AG04450 (cell line): ENCODE measurements around the gene SEMA4A. TPM values are rescaled to one million over a fixed set of nuclear protein-coding genes. Genes with fewer than 3 reads are reported as not detected.

Experiments used
- CTCF ChIA-PET: fragments of 300-600, 350-600 bp; formaldehyde crosslinking; extraction: SDS; loops from one replicate; lab custom pipeline; 2022; ENCODE audit warnings: antibody characterized with exemption, inconsistent platforms; lab: Charles Lee
- POLR2A ChIA-PET: fragments of 350-600 bp; formaldehyde crosslinking; extraction: SDS; loops from one replicate; lab custom pipeline; 2021; ENCODE audit warnings: antibody characterized with exemption, inconsistent platforms; lab: Yijun Ruan, JAX
- DNase-seq: peaks from one replicate; pipeline ENCODE4 v3.0.0-alpha.2; 2011; ENCODE audit warnings: low read depth, low spot score
- H3K27ac ChIP-seq: one replicate; pipeline ENCODE4 v1.5.1; 2012; ENCODE audit warnings: low read depth, low read length, control low read depth
- H3K27me3 ChIP-seq: one replicate; pipeline ENCODE4 v1.6.0; 2012; ENCODE audit warnings: low read length; ENCODE audit not compliant: control insufficient read depth, insufficient read depth
- H3K4me3 ChIP-seq: 2 replicates; pipeline ENCODE4 v1.5.1; 2011; ENCODE audit warnings: mild to moderate bottlenecking, low read depth, low read length, control low read depth
- H3K9me3 ChIP-seq: 2 replicates; pipeline ENCODE4 v1.5.1; 2012; ENCODE audit warnings: low read length; ENCODE audit not compliant: control insufficient read depth, insufficient read depth
- CTCF ChIP-seq: IDR thresholded peaks from 2 replicates; pipeline ENCODE4 v1.5.1; 2011; ENCODE audit warnings: low read depth, low read length, control low read depth, inconsistent platforms
- polyA plus RNA-seq: library from polyadenylated mRNA; depleted of rRNA; stranded (reverse); fragments of >200 nt; gene quantifications from 2 replicates; pipeline ENCODE4 v1.2.3, GENCODE V29; 2011

The SEMA4A gene
- polyA plus RNA-seq, 1 experiment: 0.60 TPM

- no peaks in the 10 kb centered on the region for H3K27me3 ChIP-seq
- POLR2A ChIA-PET: no interaction called here
- CTCF ChIA-PET: interaction anchor here (1.1 to 32.7 kb wide), 2 partner anchors 39 to 88 kb away, joined by 3 to 682 read pairs; no protein-coding TSS in a partner anchor
- no peak overlapping the region for H3K4me3 ChIP-seq
- peak; percentile 23; the same call in 1 of the 2 replicates for TF ChIP-seq CTCF
- no peaks in the 10 kb centered on the region; the same call in 1 of the 2 replicates for H3K9me3 ChIP-seq
- no peak overlapping the region for H3K27ac ChIP-seq
- no peak for DNase-seq
Measured at GRCh38 chr1:156136970-156137483, 16.4 kb upstream of the SEMA4A start.

GRCh38 chr1:156138458-156138867 is 14.9 kb upstream of the SEMA4A start:
- Histone ChIP-seq H3K4me3 (no peak overlapping the region), H3K9me3 (no peaks in the 10 kb centered on the region; the same call in 1 of the 2 replicates), H3K27me3 (no peaks in the 10 kb centered on the region), H3K27ac (no peak overlapping the region)
- ChIA-PET POLR2A (no interaction called here), CTCF (interaction anchor here (32.7 kb wide), 1 partner anchor 41 kb away, joined by 682 read pairs; no protein-coding TSS in a partner anchor)
- TF ChIP-seq CTCF: no peak
- no peak for DNase-seq

- DNase-seq: no peak
- ChIA-PET CTCF (interaction anchor here (0.7 to 32.7 kb wide), 7 partner anchors 11 to 220 kb away, joined by 3 to 682 read pairs (median 10); no protein-coding TSS in a partner anchor), POLR2A (interaction anchor here (0.6 to 1.6 kb wide), 8 partner anchors 9 to 72 kb away, joined by 3 to 7 read pairs (median 4); partner anchors contain the start of gene PMF1)
- Histone ChIP-seq H3K27me3 (no peaks in the 10 kb centered on the region), H3K9me3 (no peaks in the 10 kb centered on the region; the same call in 1 of the 2 replicates), H3K27ac (peak overlapping the region; percentile 47), H3K4me3 (no peak overlapping the region)
- peak; percentile 59 for TF ChIP-seq CTCF
Measured at GRCh38 chr1:156140879-156141707, 12.3 kb upstream of the SEMA4A start.

GRCh38 chr1:156143765-156144489 is 9.5 kb upstream of the SEMA4A start:
- Histone ChIP-seq H3K27ac (peak overlapping the region; percentile 52), H3K27me3 (peaks cover 4% of the 10 kb centered on the region), H3K4me3 (no peak overlapping the region), H3K9me3 (no peaks in the 10 kb centered on the region)
- TF ChIP-seq CTCF: no peak
- no peak for DNase-seq
- ChIA-PET CTCF (interaction anchor here (8.4 kb wide), 1 partner anchor 82 kb away, joined by 136 read pairs; no protein-coding TSS in a partner anchor), POLR2A (no interaction called here)
